Kidney epithelial cell (primary cell): ENCODE measurements around the gene VMP1. TPM values are rescaled to one million over a fixed set of nuclear protein-coding genes. Genes with fewer than 3 reads are reported as not detected.

Experiments used
- DNase-seq: peaks from one replicate; pipeline ENCODE4 v3.0.0-alpha.2; 2010; ENCODE audit warnings: low read depth
- H3K27me3 ChIP-seq: 2 replicates; pipeline ENCODE4 v1.6.0; 2011; ENCODE audit warnings: low read length; ENCODE audit not compliant: control insufficient read depth, insufficient read depth
- H3K36me3 ChIP-seq: 2 replicates; pipeline ENCODE4 v1.5.1; 2011; ENCODE audit warnings: low read length; ENCODE audit not compliant: control insufficient read depth, insufficient read depth
- H3K4me3 ChIP-seq: 2 replicates; pipeline ENCODE4 v1.5.1; 2011; ENCODE audit warnings: low read depth, mild to moderate bottlenecking, control low read depth, low read length
- CTCF ChIP-seq: IDR thresholded peaks from 2 replicates; pipeline ENCODE4 v1.5.1; 2011; ENCODE audit warnings: mild to moderate bottlenecking, moderate library complexity, low read length, control low read depth, inconsistent platforms; ENCODE audit not compliant: insufficient read depth, poor library complexity, severe bottlenecking
- total RNA-seq: library from RNA; depleted of rRNA; stranded (reverse); fragments of >200 nt; gene quantifications from 2 replicates; pipeline ENCODE4 v1.2.3, GENCODE V29; 2015

VMP1 gene
- total RNA-seq, 1 donor from 2014 or later = 224 TPM

DNA sequence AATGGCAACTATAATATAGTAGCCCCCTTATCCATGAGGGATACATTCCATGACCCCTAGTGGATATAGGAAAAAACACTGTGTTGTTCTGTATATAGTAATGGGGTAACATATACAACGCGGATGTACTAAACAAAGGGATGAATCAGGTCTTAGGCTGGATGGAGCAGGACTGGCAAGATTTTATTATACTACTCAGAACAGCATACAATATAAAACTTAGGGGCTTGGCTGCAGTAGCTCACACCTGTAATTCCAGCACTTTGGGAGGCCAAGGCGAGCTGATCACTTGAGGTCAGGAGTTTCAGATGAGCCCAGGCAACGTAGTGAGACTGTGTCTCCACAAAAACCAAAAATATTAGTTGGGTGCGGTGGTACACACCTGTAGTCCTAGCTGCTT is 26.8 kb downstream of the VMP1 start:
- no peak for DNase-seq
- no peak for TF ChIP-seq CTCF
- Histone ChIP-seq H3K4me3 (no peak overlapping the region), H3K36me3 (no peaks in the 10 kb centered on the region), H3K27me3 (no peaks in the 10 kb centered on the region)

DNA sequence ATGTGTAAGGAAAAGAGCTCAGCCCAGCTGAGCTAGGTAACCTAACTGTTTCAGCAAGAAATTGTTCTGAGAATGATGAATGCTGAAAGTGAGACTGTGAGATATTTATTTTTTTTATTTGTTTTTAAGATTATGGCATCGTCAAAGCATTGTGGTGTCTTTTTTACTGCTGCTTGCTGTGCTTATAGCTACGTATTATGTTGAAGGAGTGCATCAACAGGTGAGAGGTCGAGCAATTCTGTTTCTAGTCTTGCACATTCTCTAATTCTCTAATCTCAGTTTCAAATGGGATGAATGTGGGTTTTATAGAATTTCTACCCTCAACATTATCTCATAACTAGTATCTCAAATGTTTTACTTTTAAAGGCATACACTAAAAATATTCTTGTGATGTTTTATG is 29.9 kb downstream of the VMP1 start:
- Histone ChIP-seq H3K36me3 (no peaks in the 10 kb centered on the region), H3K4me3 (no peak overlapping the region), H3K27me3 (no peaks in the 10 kb centered on the region)
- no peak for DNase-seq
- TF ChIP-seq CTCF = no peak

DNA sequence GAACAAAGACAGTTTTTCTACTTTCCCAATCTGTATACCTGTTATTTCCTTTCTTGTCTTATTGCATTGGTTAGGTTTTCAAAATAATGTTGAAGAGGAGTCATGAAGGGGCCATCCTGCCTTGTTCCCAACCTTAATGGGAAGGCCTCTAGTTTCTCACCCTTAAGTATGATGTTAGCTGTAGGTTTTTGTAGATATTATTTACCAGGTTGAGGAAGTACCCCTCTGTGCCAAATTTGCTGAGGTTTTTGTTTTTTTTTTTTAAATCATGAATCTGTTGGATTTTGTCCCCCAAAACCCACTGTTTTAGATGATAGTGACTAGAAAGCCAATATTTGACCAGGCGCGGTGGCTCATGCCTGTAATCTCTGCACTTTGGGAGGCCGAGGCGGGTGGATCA is 36.4 kb downstream of the VMP1 start:
- Histone ChIP-seq H3K4me3 (no peak overlapping the region), H3K36me3 (no peaks in the 10 kb centered on the region), H3K27me3 (no peaks in the 10 kb centered on the region)
- DNase-seq = no peak
- no peak for TF ChIP-seq CTCF

- Histone ChIP-seq H3K27me3 (no peaks in the 10 kb centered on the region), H3K4me3 (no peak overlapping the region), H3K36me3 (no peaks in the 10 kb centered on the region)
- no peak for DNase-seq
- TF ChIP-seq CTCF = no peak
These were observed 37.6 kb downstream of the VMP1 start for GRCh38 chr17:59745040-59745439.

GRCh38 chr17:59746849-59747445 is 39.5 kb downstream of the VMP1 start:
- H3K4me3 ChIP-seq = no peak overlapping the region
- no peak for DNase-seq
- TF ChIP-seq CTCF = peak; percentile 61
- H3K27me3 ChIP-seq = no peaks in the 10 kb centered on the region
- no peaks in the 10 kb centered on the region for H3K36me3 ChIP-seq

- no peak for TF ChIP-seq CTCF
- no peaks in the 10 kb centered on the region for H3K36me3 ChIP-seq
- H3K4me3 ChIP-seq = no peak overlapping the region
- no peaks in the 10 kb centered on the region for H3K27me3 ChIP-seq
- no peak for DNase-seq
These were observed 41.1 kb downstream of the VMP1 start for GRCh38 chr17:59748591-59748990.
